ENCODE measurements around the gene PRKCH.
"Not testable (repeated sequence)": the region's sequence is repeated elsewhere in the genome, so short reads cannot be mapped to it uniquely, and the experiment has no call there.

Gene PRKCH

DNA sequence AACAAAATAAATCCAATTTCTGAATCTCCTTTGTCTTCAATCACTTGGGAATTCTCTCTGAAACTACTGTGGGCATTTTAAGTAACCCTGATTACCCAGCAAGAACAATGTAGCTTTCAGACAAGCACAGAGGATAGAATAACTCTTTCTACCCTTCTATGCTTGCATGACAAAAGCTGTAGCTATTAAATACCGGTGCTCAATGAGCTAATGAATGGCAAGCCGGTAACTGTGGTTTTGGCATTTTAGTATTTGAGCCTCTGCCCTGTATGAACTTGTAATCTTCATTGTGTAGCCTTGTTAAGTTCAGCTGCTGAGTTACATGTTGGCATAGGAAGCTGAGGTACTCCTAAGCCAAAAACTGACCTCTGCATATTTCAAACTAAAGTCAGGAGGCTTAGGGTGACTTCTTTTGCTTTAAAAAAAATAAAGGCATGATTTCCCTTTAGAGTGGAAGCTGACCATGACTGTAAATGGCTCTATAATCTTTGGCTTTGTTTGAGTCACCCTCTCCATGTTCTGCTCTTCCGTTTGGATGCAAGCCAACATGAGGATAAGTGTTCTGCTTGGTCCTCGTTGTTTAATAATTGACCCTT is 202.9 kb downstream of the PRKCH start:
- DNase-seq (ENCODE audit: low read depth), result no peak
- TF ChIP-seq, protein P1, sequence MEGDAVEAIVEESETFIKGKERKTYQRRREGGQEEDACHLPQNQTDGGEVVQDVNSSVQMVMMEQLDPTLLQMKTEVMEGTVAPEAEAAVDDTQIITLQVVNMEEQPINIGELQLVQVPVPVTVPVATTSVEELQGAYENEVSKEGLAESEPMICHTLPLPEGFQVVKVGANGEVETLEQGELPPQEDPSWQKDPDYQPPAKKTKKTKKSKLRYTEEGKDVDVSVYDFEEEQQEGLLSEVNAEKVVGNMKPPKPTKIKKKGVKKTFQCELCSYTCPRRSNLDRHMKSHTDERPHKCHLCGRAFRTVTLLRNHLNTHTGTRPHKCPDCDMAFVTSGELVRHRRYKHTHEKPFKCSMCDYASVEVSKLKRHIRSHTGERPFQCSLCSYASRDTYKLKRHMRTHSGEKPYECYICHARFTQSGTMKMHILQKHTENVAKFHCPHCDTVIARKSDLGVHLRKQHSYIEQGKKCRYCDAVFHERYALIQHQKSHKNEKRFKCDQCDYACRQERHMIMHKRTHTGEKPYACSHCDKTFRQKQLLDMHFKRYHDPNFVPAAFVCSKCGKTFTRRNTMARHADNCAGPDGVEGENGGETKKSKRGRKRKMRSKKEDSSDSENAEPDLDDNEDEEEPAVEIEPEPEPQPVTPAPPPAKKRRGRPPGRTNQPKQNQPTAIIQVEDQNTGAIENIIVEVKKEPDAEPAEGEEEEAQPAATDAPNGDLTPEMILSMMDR (IDR thresholded peaks at IDR 0.05; ENCODE audit: low read depth, low read length, missing control alignments), result no peak
- in situ Hi-C loops (cut with HindIII; ENCODE audit: low sequenced_read_pairs), result no loop called here
- H3K4me3 ChIP-seq (ENCODE audit: low read depth, low read length), result no peak overlapping the region

DNA sequence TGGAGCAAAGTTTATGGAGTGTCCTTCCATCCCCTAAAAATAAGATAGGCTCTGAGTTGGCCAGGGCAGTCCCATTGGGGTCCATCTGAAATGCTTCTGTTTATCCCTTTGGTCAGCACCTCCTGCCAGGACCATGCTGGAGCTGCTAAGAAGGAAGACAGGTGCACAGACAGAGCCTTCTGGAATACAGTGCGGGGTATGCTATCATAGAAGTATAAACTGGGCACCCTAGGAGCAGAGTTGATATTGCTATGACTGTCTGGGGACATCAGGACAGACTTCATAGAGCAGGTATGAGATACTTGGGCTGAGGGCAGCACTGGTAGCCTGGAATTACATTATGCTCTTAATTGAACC is 203.5 kb downstream of the PRKCH start:
- in situ Hi-C loops (cut with HindIII; ENCODE audit: low sequenced_read_pairs), result no loop called here
- TF ChIP-seq, protein P1 (IDR thresholded peaks at IDR 0.05; ENCODE audit: low read depth, low read length, missing control alignments), result no peak
- H3K4me3 ChIP-seq (ENCODE audit: low read depth, low read length), result no peak overlapping the region
- no peak for DNase-seq (ENCODE audit: low read depth)

DNA sequence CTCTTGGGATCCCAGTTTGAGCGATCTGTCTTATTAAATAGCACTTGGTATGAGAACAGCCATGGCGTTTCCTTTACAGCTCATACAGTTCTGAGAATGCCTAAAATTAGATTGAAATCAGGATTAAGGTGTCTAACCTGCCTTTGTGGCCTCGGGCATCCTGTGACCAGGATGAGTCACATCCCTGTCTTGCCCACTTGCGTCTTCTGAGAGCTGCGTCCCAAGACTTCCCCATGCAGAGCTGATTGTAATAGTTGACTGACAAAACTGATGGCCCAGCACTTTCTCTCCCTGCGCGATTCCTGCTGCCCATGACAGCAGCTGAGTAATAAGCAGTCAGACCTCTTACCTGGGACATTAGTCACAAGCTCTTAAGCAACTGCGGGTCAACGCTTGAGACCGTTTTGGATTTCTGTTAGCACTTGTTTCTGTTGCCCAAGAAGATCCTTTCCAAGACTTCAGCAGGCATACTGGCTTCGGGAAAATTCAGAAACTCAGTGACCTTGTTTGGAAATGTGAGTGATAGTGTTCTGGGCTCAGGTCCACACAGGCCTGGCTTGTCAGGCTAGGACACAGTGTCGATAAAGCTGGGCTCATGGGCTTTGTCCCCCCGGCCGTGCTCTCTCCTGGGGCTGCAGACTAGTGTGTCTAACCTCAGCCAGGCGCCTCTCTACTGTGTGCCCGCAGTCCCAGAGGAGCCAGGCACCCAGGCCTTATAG is 204.1 kb downstream of the PRKCH start:
- TF ChIP-seq, protein P1 (IDR thresholded peaks at IDR 0.05; ENCODE audit: low read depth, low read length, missing control alignments), result no peak
- H3K4me3 ChIP-seq (ENCODE audit: low read depth, low read length), result no peak overlapping the region
- in situ Hi-C loops (cut with HindIII; ENCODE audit: low sequenced_read_pairs), result no loop called here
- DNase-seq (ENCODE audit: low read depth), result no peak

DNA sequence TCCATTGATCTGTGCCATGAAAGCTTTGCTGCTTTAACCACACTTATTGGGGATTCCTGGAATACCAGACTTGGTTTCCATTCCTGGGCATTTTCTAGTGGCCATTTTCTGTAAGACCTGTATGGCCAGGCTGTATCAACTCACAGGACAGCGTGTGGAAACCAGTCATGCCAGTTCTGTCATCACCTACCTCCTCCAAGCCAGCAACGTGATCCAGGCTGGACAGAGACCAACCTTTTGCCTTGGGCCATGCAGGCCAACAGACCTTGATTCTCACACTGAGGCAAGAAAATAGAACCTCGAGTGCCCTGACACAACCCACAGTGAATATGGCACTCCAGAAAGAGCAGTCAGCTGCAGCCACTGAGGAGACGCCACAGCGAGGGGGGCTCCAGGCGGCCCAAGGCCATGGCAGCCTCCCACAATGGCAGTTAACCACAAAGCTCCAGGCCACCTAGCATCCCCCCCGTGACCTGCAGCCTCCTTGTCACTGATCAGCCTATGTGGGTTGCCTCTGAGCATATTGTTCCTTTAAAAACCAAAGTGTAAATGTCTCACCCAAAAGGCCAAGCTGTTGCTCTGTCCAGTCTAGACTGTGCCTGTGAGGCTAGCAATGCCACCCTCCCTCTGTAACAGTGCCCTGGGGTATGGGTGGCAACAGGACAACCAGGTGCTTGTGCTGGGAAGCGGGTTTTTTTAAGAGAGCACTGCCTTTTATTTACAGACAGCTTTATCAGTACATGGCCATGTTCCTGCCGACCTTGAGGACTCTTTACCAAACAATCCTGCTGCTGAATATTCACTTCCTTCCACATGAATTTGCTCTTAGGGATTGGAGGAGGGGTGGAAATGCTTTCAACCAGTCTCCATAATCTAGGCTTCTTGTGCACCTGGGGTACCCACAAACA is 205.3 kb downstream of the PRKCH start:
- TF ChIP-seq, protein P1 (IDR thresholded peaks at IDR 0.05; ENCODE audit: low read depth, low read length, missing control alignments), result no peak
- no peak overlapping the region for H3K4me3 ChIP-seq (ENCODE audit: low read depth, low read length)
- in situ Hi-C loops (cut with HindIII; ENCODE audit: low sequenced_read_pairs), result no loop called here
- DNase-seq (ENCODE audit: low read depth), result no peak

DNA sequence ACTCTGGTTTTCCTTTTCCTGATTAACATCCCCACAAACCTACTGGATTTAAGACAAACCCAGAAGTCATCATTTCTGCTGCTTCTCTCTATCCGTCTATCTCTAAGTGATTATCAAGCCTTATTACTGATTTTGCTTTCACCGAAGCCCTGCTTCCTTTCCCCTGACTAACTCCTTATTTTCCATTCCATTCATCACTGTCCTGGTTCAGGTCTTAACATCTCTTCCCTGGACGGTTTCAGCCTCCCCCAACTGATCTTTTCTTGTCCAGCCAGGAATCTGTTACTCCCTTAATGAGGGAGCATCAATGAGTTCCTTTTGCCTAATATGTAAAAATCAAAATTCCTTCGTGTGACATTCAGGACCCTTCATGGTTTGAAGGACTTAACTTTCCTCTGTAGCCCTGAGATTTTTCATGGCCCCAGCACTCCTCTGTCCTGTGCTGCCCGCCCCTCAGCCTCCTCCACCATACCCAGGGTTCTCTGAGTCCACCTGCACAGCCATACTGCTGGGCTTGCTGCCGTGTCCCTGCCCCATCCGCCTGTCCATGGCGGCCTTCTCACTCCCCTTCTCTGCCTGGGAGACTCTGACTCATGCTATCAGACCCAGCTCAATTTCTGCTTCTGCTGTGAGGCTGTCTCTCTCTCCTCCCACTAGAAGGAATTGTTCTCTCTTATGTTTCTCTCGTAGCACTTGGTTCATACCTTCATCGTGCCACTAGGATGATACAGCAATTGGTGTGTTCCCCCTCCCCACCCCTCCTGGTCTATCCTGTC is 206.1 kb downstream of the PRKCH start:
- in situ Hi-C loops (cut with HindIII; ENCODE audit: low sequenced_read_pairs), result no loop called here
- no peak overlapping the region for H3K4me3 ChIP-seq (ENCODE audit: low read depth, low read length)
- TF ChIP-seq, protein P1 (IDR thresholded peaks at IDR 0.05; ENCODE audit: low read depth, low read length, missing control alignments), result no peak
- no peak for DNase-seq (ENCODE audit: low read depth)

DNA sequence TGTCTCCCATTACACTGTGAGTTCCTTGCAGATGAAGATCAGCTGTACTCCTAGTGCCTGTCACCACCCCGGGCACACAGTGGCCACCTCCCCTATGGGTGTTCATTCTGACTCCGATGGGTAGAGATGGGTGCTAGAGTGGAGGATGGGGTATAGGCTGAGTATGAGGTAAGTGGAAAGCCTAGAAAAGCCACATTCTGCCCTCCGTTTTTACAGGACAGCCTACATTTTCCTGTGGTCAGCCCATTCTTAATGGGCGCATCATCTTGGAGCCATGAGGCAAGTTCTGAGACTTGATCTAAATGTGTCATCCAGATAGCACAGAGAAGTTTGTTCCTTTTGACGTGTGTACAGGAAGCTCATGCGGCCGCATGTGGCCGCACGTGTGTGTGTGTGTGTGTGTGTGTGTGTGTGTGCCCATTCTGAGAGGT is 207.2 kb downstream of the PRKCH start:
- no peak for DNase-seq (ENCODE audit: low read depth)
- in situ Hi-C loops (cut with HindIII; ENCODE audit: low sequenced_read_pairs), result no loop called here
- TF ChIP-seq, protein P1 (IDR thresholded peaks at IDR 0.05; ENCODE audit: low read depth, low read length, missing control alignments), result no peak
- no peak overlapping the region for H3K4me3 ChIP-seq (ENCODE audit: low read depth, low read length)

DNA sequence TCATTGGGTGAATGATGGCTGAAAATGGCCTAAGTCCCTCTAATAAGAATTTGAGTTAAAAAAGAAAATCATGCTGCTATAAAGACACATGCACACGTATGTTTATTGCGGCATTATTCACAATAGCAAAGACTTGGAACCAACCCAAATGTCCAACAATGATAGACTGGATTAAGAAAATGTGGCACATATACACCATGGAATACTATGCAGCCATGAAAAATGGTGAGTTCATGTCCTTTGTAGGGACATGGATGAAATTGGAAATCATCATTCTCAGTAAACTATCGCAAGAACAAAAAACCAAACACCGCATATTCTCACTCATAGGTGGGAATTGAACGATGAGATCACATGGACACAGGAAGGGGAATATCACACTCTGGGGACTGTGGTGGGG is 208.0 kb downstream of the PRKCH start:
- H3K4me3 ChIP-seq (ENCODE audit: low read depth, low read length); in situ Hi-C loops (cut with HindIII; ENCODE audit: low sequenced_read_pairs); DNase-seq (ENCODE audit: low read depth): not testable (repeated sequence)

Measured in astrocyte of the cerebellum (primary cell).